IMR-90 (cell line): ENCODE data around the gene GSTA1. TPM values are rescaled to one million over a fixed set of nuclear protein-coding genes. Genes with fewer than 3 reads are reported as not detected.

Experiments
- ATAC-seq: fragments of 200-7000 bp; cut with Tn5 transposase; 2 replicates; pipeline ENCODE4 v1.9.1; 2020; ENCODE audit warnings: low read depth, mild to moderate bottlenecking, moderate library complexity
- BruUV-seq: library from RNA; stranded (reverse); fragments of 400-500 nt; replicated peaks from 2 replicates; lab custom pipeline; 2021; lab: Mats Ljungman, UMichigan
- CTCF ChIA-PET: fragments of 300-600 bp; formaldehyde crosslinking; extraction: SDS; loops from one replicate; lab custom pipeline; 2021; ENCODE audit warnings: antibody characterized with exemption; lab: Yijun Ruan, JAX
- POLR2A ChIA-PET: fragments of 300-600 bp; sonication (Branson Sonifier 250); formaldehyde crosslinking; loops from one replicate; lab custom pipeline; 2022; ENCODE audit warnings: antibody characterized with exemption; ENCODE audit not compliant: unreplicated experiment; lab: Charles Lee
- DNase-seq: peaks from one replicate; pipeline ENCODE4 v3.0.0; 2013
- H2AFZ ChIP-seq: replicated peaks from 2 replicates; pipeline ENCODE3; 2013; ENCODE audit warnings: low read length, mild to moderate bottlenecking; ENCODE audit not compliant: poor library complexity
- H2AK5ac ChIP-seq: 2 replicates; pipeline ENCODE4 v1.6.1; 2013; ENCODE audit warnings: low read depth, low read length, inconsistent platforms
- H2AK9ac ChIP-seq: replicated peaks from 2 replicates; pipeline ENCODE3; 2013; ENCODE audit warnings: mild to moderate bottlenecking, low read depth, low read length, moderate library complexity; ENCODE audit not compliant: poor library complexity
- H2BK120ac ChIP-seq: 2 replicates; pipeline ENCODE4 v1.6.1; 2013; ENCODE audit warnings: low read depth, low read length, inconsistent platforms
- H2BK15ac ChIP-seq: 3 replicates; pipeline ENCODE4 v1.6.1; 2013; ENCODE audit warnings: low read depth, low read length, inconsistent platforms
- H2BK20ac ChIP-seq: 2 replicates; pipeline ENCODE4 v1.6.1; 2013; ENCODE audit warnings: low read depth, mild to moderate bottlenecking, inconsistent platforms, low read length, moderate library complexity
- H2BK5ac ChIP-seq: 2 replicates; pipeline ENCODE4 v1.6.1; 2013; ENCODE audit warnings: mild to moderate bottlenecking, low read depth, low read length, inconsistent platforms; ENCODE audit not compliant: poor library complexity, severe bottlenecking
- H3K14ac ChIP-seq: replicated peaks from 2 replicates; pipeline ENCODE4 v1.6.1; 2013; ENCODE audit warnings: low read depth, low read length, inconsistent platforms
- H3K18ac ChIP-seq: 2 replicates; pipeline ENCODE4 v1.6.1; 2013; ENCODE audit warnings: low read depth, low read length, control low read depth
- H3K23ac ChIP-seq: 2 replicates; pipeline ENCODE4 v1.6.1; 2013; ENCODE audit warnings: low read depth, low read length, inconsistent platforms
- H3K27ac ChIP-seq: 2 replicates; pipeline ENCODE4 v1.5.1; 2013; ENCODE audit warnings: mild to moderate bottlenecking, control low read depth, low read length; ENCODE audit not compliant: insufficient read depth
- H3K27me3 ChIP-seq: 2 replicates; pipeline ENCODE4 v1.6.1; 2013; ENCODE audit warnings: low read length; ENCODE audit not compliant: control insufficient read depth, insufficient read depth
- H3K36me3 ChIP-seq: 2 replicates; pipeline ENCODE4 v1.6.1; 2013; ENCODE audit warnings: low read length, mixed read lengths; ENCODE audit not compliant: control insufficient read depth, insufficient read depth
- H3K4ac ChIP-seq: 2 replicates; pipeline ENCODE4 v1.6.1; 2013; ENCODE audit warnings: low read depth, low read length, inconsistent platforms
- H3K4me1 ChIP-seq: 2 replicates; pipeline ENCODE4 v1.6.1; 2013; ENCODE audit warnings: low read length, mixed read lengths; ENCODE audit not compliant: control insufficient read depth, insufficient read depth
- H3K4me2 ChIP-seq: 2 replicates; pipeline ENCODE4 v1.6.1; 2013; ENCODE audit warnings: low read depth, mild to moderate bottlenecking, control low read depth, low read length, moderate library complexity
- H3K4me3 ChIP-seq: 2 replicates; pipeline ENCODE4 v1.5.1; 2013; ENCODE audit warnings: low read depth, mild to moderate bottlenecking, control low read depth, low read length, moderate library complexity; ENCODE audit not compliant: insufficient read depth
- H3K56ac ChIP-seq: 2 replicates; pipeline ENCODE4 v1.6.1; 2013; ENCODE audit warnings: low read length, inconsistent platforms; ENCODE audit not compliant: insufficient read depth; ENCODE audit errors: extremely low read depth
- H3K79me1 ChIP-seq, 2 experiments: 2 replicates each; pipeline ENCODE4 v1.6.1; 2013; ENCODE audit warnings: low read length in 2 of 2, inconsistent platforms in 1 of 2, low read depth in 1 of 2
- H3K9ac ChIP-seq: 2 replicates; pipeline ENCODE4 v1.6.1; 2013; ENCODE audit warnings: low read depth, low read length, control low read depth
- H3K9me1 ChIP-seq: 2 replicates; pipeline ENCODE4 v1.6.1; 2013; ENCODE audit warnings: low read length, inconsistent platforms; ENCODE audit not compliant: insufficient read depth
- H3K9me3 ChIP-seq: 2 replicates; pipeline ENCODE4 v1.6.1; 2013; ENCODE audit warnings: low read length; ENCODE audit not compliant: control insufficient read depth, insufficient read depth
- H4K20me1 ChIP-seq: 2 replicates; pipeline ENCODE4 v1.6.1; 2013; ENCODE audit warnings: low read length, inconsistent platforms; ENCODE audit not compliant: insufficient read depth
- H4K5ac ChIP-seq: 2 replicates; pipeline ENCODE4 v1.6.1; 2013; ENCODE audit warnings: mild to moderate bottlenecking, low read depth, low read length, control low read depth
- H4K8ac ChIP-seq, 2 experiments: 2 replicates each; pipeline ENCODE4 v1.6.1; 2013; ENCODE audit warnings: low read depth in 2 of 2, low read length in 2 of 2, control low read depth in 1 of 2, inconsistent platforms in 1 of 2
- H4K91ac ChIP-seq: 2 replicates; pipeline ENCODE4 v1.6.1; 2013; ENCODE audit warnings: low read depth, low read length, inconsistent platforms; ENCODE audit not compliant: insufficient read depth
- CEBPB ChIP-seq: IDR thresholded peaks from 2 replicates; pipeline ENCODE4 v1.6.1; 2012; ENCODE audit warnings: low read depth, low read length, improper control_type of control experiment
- CHD1 ChIP-seq: IDR thresholded peaks from 2 replicates; pipeline ENCODE4 v1.6.1; 2012; ENCODE audit warnings: low read depth, low read length, improper control_type of control experiment
- ELK1 ChIP-seq: fragments of 150-350 bp; IDR thresholded peaks from 2 replicates; pipeline ENCODE4 v1.6.1; 2016; ENCODE audit warnings: low read depth, mild to moderate bottlenecking, low read length, moderate library complexity, borderline replicate concordance
- FOS ChIP-seq: fragments of 150-350 bp; IDR thresholded peaks from 2 replicates; pipeline ENCODE4 v1.6.1; 2016; ENCODE audit warnings: low read depth, low read length
- MAFK ChIP-seq: IDR thresholded peaks from 2 replicates; pipeline ENCODE4 v1.6.1; 2012; ENCODE audit warnings: low read depth, low read length, improper control_type of control experiment
- MAZ ChIP-seq: IDR thresholded peaks from 2 replicates; pipeline ENCODE4 v1.6.1; 2012; ENCODE audit warnings: low read depth, mild to moderate bottlenecking, low read length, improper control_type of control experiment, moderate library complexity, borderline replicate concordance
- RAD21 ChIP-seq: IDR thresholded peaks from 2 replicates; pipeline ENCODE4 v1.6.1; 2012; ENCODE audit warnings: low read length, improper control_type of control experiment
- RCOR1 ChIP-seq: IDR thresholded peaks from 2 replicates; pipeline ENCODE4 v1.6.1; 2012; ENCODE audit warnings: mild to moderate bottlenecking, low read length, improper control_type of control experiment; ENCODE audit not compliant: insufficient replicate concordance
- RFX5 ChIP-seq: IDR thresholded peaks from 2 replicates; pipeline ENCODE4 v1.8.0; 2012; ENCODE audit warnings: low read depth, mild to moderate bottlenecking, low read length, moderate library complexity
- USF2 ChIP-seq: fragments of 150-350 bp; IDR thresholded peaks from 2 replicates; pipeline ENCODE4 v1.6.1; 2017; ENCODE audit warnings: mild to moderate bottlenecking, antibody characterized with exemption, low read length, low read depth
- WGBS, 2 experiments: methylation state at CpG; one replicate each; pipeline versions ENCODE4 v1.1.5 to v1.1.7; 2013; ENCODE audit warnings: missing lambda C conversion rate in 2 of 2; ENCODE audit not compliant: insufficient read length in 1 of 2; ENCODE audit errors: extremely low coverage in 2 of 2; 5-methylcytosine and 5-hydroxymethylcytosine counted together
- dilution Hi-C: fragments of 300-500 bp; cut with HindIII; formaldehyde crosslinking; loops from one replicate; pipeline ENCODE4 v1.14.3; 2018; ENCODE audit warnings: low sequenced_read_pairs; ENCODE audit not compliant: unreplicated experiment
- in situ Hi-C: fragments of 300-500 bp; cut with MboI; formaldehyde crosslinking; loops from 3 replicates; pipeline ENCODE4 v1.14.3; 2019; ENCODE audit warnings: low sequenced_read_pairs, inconsistent platforms, mixed read lengths
- intact Hi-C: fragments of 100-400 bp; cut with micrococcal nuclease; formaldehyde crosslinking; loops from 2 replicates; pipeline ENCODE4 v1.10.0; 2022
- polyA plus RNA-seq, 3 experiments: library from polyadenylated mRNA; depleted of rRNA; stranded (reverse); fragments of >200 nt; gene quantifications; 2 replicates each; pipeline ENCODE4 v1.2.3, GENCODE V29; 2012; ENCODE audit warnings: low replicate concordance in 1 of 3
- total RNA-seq: library from RNA; depleted of rRNA; stranded (reverse); fragments of >200 nt; gene quantifications from 2 replicates; pipeline ENCODE4 v1.2.3, GENCODE V29; 2012

The GSTA1 gene
- total and polyA plus RNA-seq, 2 of the 4 experiments (the other 2 are of a cell fraction): 0.18 to 0.31 TPM

GRCh38 chr6:52808660-52809059 is 5.0 kb upstream of the GSTA1 start:
- in situ Hi-C loops: no loop called here
- BruUV-seq: no TSS peak
- WGBS, 2 experiments: 100% methylated on average over 1 of the region's 5 CpGs; no CpG with 5 or more reads in 1 of the 2 experiments

More at GRCh38 chr6:52808660-52809059, 5.0 kb upstream of the GSTA1 start:
- Histone ChIP-seq H3K79me1 (no peaks in the 10 kb centered on the region), H4K8ac (no peak overlapping the region), H3K27ac (no peak overlapping the region), H2AK9ac (no peak overlapping the region), H2AK5ac (no peak overlapping the region), H2BK20ac (no peak overlapping the region), H3K9me1 (no peaks in the 10 kb centered on the region; the same call in 1 of the 2 replicates), H3K56ac (no peak overlapping the region), H4K91ac (no peak overlapping the region), H2AFZ (no peak overlapping the region), H3K4ac (no peak overlapping the region), H3K9me3 (no peaks in the 10 kb centered on the region), H3K14ac (no peak overlapping the region), H3K4me2 (no peak overlapping the region), H2BK15ac (no peak overlapping the region), H4K5ac (no peak overlapping the region), H3K4me1 (no peaks in the 10 kb centered on the region), H3K27me3 (peaks cover 15% of the 10 kb centered on the region), H2BK5ac (no peak overlapping the region), H4K20me1 (no peaks in the 10 kb centered on the region), H3K36me3 (no peaks in the 10 kb centered on the region), H3K23ac (no peak overlapping the region), H3K4me3 (no peak overlapping the region), H3K18ac (no peak overlapping the region), H2BK120ac (no peak overlapping the region), H3K9ac (no peak overlapping the region)
- POLR2A ChIA-PET: no interaction called here
- intact Hi-C loops: no loop called here
- no peak for TF ChIP-seq RCOR1
- no peak for TF ChIP-seq USF2
- TF ChIP-seq MAFK: no peak
- no peak for TF ChIP-seq MAZ
- no peak for TF ChIP-seq RAD21
- no peak for TF ChIP-seq RFX5
- no peak for TF ChIP-seq CEBPB
- no peak for TF ChIP-seq FOS
- no peak for TF ChIP-seq CHD1
- TF ChIP-seq ELK1: no peak
- CTCF ChIA-PET: no interaction called here
- no peak for ATAC-seq
- DNase-seq: no peak
- dilution Hi-C loops: no loop called here
